Spinal cord (tissue), 10 donors: Measurements from ENCODE around the gene NR5A1. TPM values are rescaled to one million over a fixed set of nuclear protein-coding genes. Genes with fewer than 3 reads are reported as not detected.

ENCODE experiments used
- DNase-seq, 6 donors: peaks; one replicate each; pipeline versions ENCODE4 v3.0.0 to v3.0.0-alpha.2; 2013 to 2015; ENCODE audit warnings: low spot score in 6 of 6, low read depth in 4 of 6
- H3K27ac ChIP-seq: one replicate; pipeline ENCODE4 v1.5.1; 2013; ENCODE audit warnings: low read depth, low read length, control low read depth
- H3K27me3 ChIP-seq: one replicate; pipeline ENCODE4 v1.6.1; 2013; ENCODE audit warnings: low read length; ENCODE audit not compliant: control insufficient read depth, insufficient read depth
- H3K36me3 ChIP-seq: one replicate; pipeline ENCODE4 v1.6.1; 2013; ENCODE audit warnings: low read length; ENCODE audit not compliant: control insufficient read depth, insufficient read depth
- H3K4me1 ChIP-seq: one replicate; pipeline ENCODE4 v1.6.1; 2013; ENCODE audit warnings: low read length; ENCODE audit not compliant: control insufficient read depth, insufficient read depth
- H3K4me3 ChIP-seq: one replicate; pipeline ENCODE4 v1.5.1; 2013; ENCODE audit warnings: low read depth, low read length, control low read depth
- H3K9me3 ChIP-seq: one replicate; pipeline ENCODE4 v1.6.1; 2013; ENCODE audit warnings: low read length; ENCODE audit not compliant: control insufficient read depth, insufficient read depth
- WGBS: methylation state at CpG from one replicate; pipeline ENCODE4 v1.1.5; 2013; ENCODE audit warnings: missing lambda C conversion rate; ENCODE audit not compliant: insufficient coverage; 5-methylcytosine and 5-hydroxymethylcytosine counted together
- polyA plus RNA-seq, 2 donors: library from polyadenylated mRNA; unstranded; fragments of 120-200 nt; gene quantifications; one replicate each; pipeline ENCODE4 v1.2.1, GENCODE V29; 2013; ENCODE audit not compliant: insufficient read length in 2 of 2
- total RNA-seq, 2 donors: library from RNA; depleted of rRNA in 1 of 2; stranded (reverse); fragments of 120-200 nt in 1 of 2; fragments of >200 nt in 1 of 2; gene quantifications; one replicate each; pipeline versions ENCODE4 v1.2.3 to v1.2.4, GENCODE V29; 2013 to 2014
- donor health status: healthy.

NR5A1 gene
- total and polyA plus RNA-seq, 4 donors = 0.08 to 0.11 (median 0.09) TPM

DNA sequence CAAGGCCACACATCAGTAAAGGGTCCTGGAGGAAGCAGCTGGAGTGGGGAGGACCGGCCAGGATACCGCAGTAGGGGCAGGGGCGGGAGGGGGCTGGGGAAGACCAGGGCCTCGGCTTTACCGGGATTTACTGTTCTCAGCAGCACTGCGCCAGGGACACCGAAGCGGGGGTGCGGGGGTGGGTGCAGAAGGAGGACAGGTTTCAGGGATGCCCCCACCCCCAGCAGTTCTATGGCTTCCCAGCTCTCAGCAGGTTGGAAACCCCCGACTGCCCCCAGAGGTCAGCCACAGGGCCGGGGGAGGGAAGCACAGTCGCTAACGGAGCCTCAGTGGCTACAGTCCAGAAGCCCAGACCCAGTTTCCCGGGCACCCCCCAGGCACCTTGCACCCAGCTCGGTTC lies 21.3 kb downstream of the NR5A1 start:
- Histone ChIP-seq H3K4me3 (no peak overlapping the region), H3K36me3 (no peaks in the 10 kb centered on the region), H3K9me3 (no peaks in the 10 kb centered on the region), H3K27ac (no peak overlapping the region), H3K27me3 (peaks cover 45% of the 10 kb centered on the region), H3K4me1 (peaks cover 15% of the 10 kb centered on the region)
- 60% methylated on average over 11 of the region's 15 CpGs for WGBS
- DNase-seq = no peak

DNA sequence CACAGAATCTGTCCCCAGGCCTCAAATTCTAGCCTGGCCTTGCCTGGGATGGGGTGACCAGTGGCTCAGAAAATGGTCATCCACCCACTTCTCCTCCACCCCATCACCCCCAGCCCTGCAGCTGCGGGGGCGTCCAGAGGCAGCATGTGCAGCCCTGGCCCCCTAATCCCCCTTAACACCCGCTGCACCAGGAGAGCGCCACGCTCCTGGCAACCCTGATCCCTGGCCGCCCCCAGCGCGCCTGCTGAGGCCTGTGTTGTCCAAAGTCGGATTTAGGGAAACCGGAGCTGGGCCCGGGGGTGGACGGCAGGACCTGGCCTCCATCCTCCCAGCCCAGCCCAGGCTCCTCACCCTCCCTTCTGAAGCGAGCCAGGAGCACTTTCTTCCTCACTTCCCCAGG lies 22.0 kb downstream of the NR5A1 start:
- Histone ChIP-seq H3K4me1 (peaks cover 15% of the 10 kb centered on the region), H3K27me3 (peaks cover 47% of the 10 kb centered on the region), H3K27ac (no peak overlapping the region), H3K4me3 (no peak overlapping the region), H3K36me3 (no peaks in the 10 kb centered on the region), H3K9me3 (no peaks in the 10 kb centered on the region)
- WGBS = 81% methylated on average over 12 of the region's 13 CpGs
- DNase-seq = no peak

DNA sequence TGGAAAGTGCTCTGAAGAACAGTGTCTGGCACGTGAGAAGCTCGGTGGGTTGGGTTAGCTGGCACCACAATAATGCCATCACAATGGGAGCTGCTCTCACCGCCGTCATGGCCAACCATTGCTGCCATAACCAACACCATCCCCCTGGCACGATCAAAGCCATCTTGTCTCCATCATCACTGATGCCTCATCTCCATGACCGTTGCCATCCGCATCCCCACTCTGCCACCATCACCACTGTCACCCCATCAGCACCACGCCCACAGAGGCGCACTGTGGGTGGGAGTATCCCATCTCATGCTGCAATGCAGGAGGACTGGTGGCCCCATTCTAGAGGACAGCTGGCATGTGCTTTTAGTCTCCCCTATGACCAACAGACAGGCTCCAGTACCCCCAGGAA lies 23.7 kb downstream of the NR5A1 start:
- DNase-seq = no peak
- no peaks in the 10 kb centered on the region for H3K9me3 ChIP-seq
- H3K27ac ChIP-seq = no peak overlapping the region
- H3K4me1 ChIP-seq = peaks cover 17% of the 10 kb centered on the region
- WGBS = 93% methylated on average over 9 of the region's 9 CpGs
- no peaks in the 10 kb centered on the region for H3K36me3 ChIP-seq
- H3K27me3 ChIP-seq = peaks cover 46% of the 10 kb centered on the region
- no peak overlapping the region for H3K4me3 ChIP-seq

DNA sequence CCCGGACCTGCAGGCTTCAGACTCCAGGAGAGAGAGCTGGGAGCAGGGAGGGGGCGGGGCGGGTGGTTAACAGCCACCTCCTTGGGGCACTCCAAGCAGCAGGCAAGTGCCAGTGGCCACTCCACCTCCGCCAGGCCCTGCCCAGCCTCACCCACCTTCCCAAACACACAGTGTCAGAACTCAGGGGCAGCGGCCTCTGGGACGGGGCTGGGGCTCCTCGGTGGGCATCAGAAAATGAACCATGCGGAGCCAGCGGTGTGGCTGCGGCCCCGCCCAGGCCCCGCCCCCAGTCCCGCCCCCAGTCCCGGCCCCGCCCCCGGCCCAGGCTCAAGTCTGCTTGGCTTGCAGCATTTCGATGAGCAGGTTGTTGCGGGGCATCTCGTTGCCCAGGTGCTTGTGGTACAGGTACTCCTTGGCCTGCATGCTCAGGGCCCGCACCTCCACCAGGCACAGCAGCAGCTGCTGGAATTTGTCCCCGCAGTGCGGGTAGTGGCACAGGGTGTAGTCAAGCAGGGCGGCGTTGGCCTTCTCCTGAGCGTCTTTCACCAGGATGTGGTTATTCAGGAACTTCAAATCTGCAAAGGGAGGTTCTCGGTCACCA lies 24.7 kb downstream of the NR5A1 start:
- H3K27me3 ChIP-seq = peaks cover 48% of the 10 kb centered on the region

DNA sequence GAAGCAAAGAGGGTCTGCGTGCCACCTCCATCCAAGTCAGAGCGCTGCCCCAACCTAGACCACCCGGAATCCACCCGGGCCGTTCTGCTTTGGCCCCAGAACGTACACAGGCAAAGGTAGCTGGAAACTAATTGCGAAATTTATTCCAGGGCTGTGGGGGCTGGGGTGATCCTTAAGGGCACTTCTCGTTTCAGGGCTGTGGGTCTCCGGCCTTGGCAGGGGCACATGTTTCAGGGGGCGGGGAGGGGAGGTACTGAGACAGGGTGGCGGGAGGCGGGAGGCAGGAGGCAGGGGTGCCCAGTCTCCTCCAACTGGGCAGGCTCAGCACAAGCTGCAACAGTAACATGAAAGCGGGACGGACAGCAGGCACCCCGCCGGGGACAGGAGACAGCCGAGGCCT lies 26.1 kb downstream of the NR5A1 start:
- peaks cover 44% of the 10 kb centered on the region for H3K27me3 ChIP-seq
- H3K9me3 ChIP-seq = no peaks in the 10 kb centered on the region
- H3K36me3 ChIP-seq = no peaks in the 10 kb centered on the region
- DNase-seq = no peak
- no peak overlapping the region for H3K4me3 ChIP-seq
- H3K4me1 ChIP-seq = peaks cover 25% of the 10 kb centered on the region
- WGBS = 79% methylated on average over 15 of the region's 17 CpGs
- H3K27ac ChIP-seq = no peak overlapping the region

More for the DNA sequence above, 24.7 kb downstream of the NR5A1 start:
- Histone ChIP-seq H3K4me3 (no peak overlapping the region), H3K27ac (no peak overlapping the region), H3K9me3 (no peaks in the 10 kb centered on the region), H3K4me1 (peaks cover 21% of the 10 kb centered on the region), H3K36me3 (no peaks in the 10 kb centered on the region)
- DNase-seq = no peak
- 34% methylated on average over 23 of the region's 26 CpGs for WGBS

DNA sequence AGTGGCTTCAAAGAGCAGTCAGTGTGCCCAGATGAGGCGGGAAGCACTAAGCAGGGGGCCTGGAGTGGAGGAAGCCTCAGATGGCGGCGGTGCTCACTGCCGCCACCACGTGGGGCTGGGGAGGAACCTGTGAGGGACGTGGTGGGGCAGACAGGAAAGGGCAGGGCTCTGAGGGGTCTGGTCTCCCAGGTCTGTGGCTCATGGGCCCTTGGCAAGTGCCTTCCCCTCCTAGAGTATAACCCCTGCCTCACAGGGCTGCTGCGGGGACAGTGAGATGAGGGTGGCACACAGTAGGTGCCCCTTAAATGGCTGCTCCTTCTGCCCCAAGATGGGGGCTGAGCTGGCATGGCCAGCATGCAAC lies 26.6 kb downstream of the NR5A1 start:
- DNase-seq = peak in 1 of 6 donors; percentile 25
- Histone ChIP-seq H3K9me3 (no peaks in the 10 kb centered on the region), H3K36me3 (no peaks in the 10 kb centered on the region), H3K4me1 (peaks cover 25% of the 10 kb centered on the region), H3K27ac (no peak overlapping the region), H3K27me3 (peaks cover 40% of the 10 kb centered on the region), H3K4me3 (no peak overlapping the region)
- 35% methylated on average over 7 of the region's 7 CpGs for WGBS

DNA sequence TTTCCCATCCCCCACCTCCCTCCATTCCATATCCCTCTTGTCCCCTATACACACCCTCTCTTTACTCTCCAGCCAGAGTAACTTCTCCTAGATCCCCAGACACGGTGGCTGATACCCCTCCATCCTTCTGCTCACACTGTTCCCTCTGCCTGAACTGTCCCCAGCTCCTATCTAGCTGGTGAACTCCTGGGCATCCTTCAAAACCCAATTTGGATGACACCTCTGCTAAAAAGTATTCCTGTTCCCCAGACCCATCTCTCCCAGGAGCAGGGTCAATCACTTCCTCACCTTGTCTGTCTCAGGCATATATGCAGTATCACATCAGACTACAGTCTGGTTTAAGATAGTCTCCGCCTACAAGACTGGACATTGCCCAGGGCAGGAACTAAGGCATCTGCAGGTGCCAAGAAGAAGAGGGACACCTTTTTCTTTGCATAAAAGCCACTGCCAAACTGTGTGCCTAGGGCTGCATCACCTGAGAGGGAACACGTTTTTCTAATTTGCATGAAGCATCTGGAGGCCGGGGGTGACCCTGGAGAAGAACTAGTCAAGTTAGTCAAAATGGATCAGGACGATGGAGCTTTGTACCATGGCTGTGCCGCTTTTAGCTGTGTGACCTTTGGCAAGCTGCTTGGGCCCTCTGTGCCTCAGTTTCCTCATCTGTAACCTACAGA lies 27.1 kb downstream of the NR5A1 start:
- 84% methylated on average over 6 of the region's 6 CpGs for WGBS
- Histone ChIP-seq H3K4me1 (peaks cover 28% of the 10 kb centered on the region), H3K27ac (no peak overlapping the region), H3K9me3 (no peaks in the 10 kb centered on the region), H3K36me3 (no peaks in the 10 kb centered on the region), H3K27me3 (peaks cover 35% of the 10 kb centered on the region), H3K4me3 (no peak overlapping the region)
- no peak for DNase-seq

DNA sequence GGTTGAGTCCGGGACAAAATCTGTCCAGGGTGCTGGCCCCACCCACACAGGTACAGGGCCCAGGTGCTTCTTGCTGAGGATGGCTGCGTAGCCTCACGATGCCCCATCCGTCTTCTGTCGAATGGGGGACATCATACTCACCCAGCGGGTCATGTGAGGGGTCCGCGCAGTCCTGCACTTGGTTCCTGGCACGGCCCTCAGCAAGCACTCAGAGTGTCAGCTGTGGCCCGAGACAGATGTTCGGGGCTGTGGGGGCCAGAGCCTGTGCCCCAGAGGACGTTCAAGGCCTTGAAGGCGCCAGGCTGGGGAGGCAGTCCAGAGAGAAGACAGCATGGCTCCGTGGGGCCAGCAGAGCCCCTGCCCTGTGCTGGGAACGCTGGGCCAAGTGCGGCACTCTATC lies 27.8 kb downstream of the NR5A1 start:
- H3K4me3 ChIP-seq = no peak overlapping the region
- H3K36me3 ChIP-seq = no peaks in the 10 kb centered on the region
- peaks cover 34% of the 10 kb centered on the region for H3K4me1 ChIP-seq
- DNase-seq = no peak
- H3K9me3 ChIP-seq = no peaks in the 10 kb centered on the region
- 86% methylated on average over 16 of the region's 16 CpGs for WGBS
- no peak overlapping the region for H3K27ac ChIP-seq
- H3K27me3 ChIP-seq = peaks cover 33% of the 10 kb centered on the region

DNA sequence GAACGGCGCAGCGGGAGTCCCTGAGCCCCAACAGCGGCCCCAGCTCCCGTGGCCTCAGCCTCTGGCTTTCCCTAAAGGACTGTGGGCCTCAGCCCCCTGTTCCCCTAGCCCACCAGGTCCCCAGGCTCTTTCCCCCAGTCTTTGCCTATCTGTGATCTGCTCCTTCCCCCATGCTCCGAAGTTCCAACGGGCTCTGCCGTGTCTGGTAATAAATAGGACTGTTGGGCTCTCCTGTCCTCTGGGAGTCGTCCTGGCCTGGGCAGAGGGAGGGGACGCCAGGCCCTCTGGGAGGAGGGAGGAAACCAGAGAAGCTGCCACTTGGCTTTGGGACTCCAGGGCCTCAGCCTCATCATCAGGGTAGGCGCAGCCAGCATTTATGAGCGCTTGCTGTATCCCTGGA lies 28.8 kb downstream of the NR5A1 start:
- Histone ChIP-seq H3K27me3 (peaks cover 33% of the 10 kb centered on the region), H3K27ac (no peak overlapping the region), H3K36me3 (no peaks in the 10 kb centered on the region), H3K4me3 (no peak overlapping the region), H3K9me3 (no peaks in the 10 kb centered on the region), H3K4me1 (peaks cover 34% of the 10 kb centered on the region)
- DNase-seq = peak in 2 of 6 donors; percentile 13 to 17
- 42% methylated on average over 9 of the region's 12 CpGs for WGBS

DNA sequence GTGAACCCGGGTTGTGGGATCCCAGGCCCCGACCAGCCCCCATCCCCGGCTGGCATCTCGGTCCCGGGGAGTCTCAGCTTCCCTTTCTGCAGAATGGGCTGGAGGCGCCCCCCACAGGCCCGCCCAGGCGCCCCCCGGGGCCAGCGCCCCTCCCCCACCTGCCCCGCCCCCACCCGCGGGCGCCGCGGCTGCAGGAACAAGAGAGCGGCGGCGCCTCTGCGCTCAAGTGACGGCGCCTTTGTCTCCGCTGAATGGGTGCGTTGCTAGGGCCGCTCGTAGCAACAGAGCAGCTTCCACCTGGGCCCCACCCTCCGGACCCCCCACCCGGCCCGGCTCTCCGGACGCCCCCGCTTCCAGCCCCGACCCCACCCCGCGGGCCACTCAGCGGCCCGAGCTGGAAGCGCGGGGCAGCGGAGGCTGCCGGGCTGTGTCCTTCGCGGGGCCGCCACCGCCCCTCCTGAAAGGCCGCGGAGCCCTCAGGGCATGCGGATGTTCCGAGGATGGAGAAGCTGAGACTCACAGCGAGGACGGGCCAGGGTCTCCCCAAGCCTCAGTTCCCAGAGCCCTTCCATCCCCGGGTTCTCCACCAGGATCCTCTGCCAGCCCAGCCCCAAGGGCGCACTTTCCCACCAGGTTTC lies 29.4 kb downstream of the NR5A1 start:
- Histone ChIP-seq H3K9me3 (no peaks in the 10 kb centered on the region), H3K4me1 (peaks cover 34% of the 10 kb centered on the region), H3K27me3 (peaks cover 33% of the 10 kb centered on the region), H3K27ac (no peak overlapping the region), H3K36me3 (no peaks in the 10 kb centered on the region), H3K4me3 (no peak overlapping the region)
- peak in 2 of 6 donors; percentile 61 to 78 for DNase-seq
- WGBS = 2% methylated on average over 42 of the region's 53 CpGs
